Fibroblast of skin of right quadriceps (primary cell): ENCODE results near the gene HOXD4.

Experiments
- DNase-seq: peaks from one replicate; pipeline ENCODE4 v3.0.0-alpha.2; 2013

The HOXD4 gene

GRCh38 chr2:176172895-176173566 lies 21.7 kb downstream of the HOXD4 start:
- no peak for DNase-seq

GRCh38 chr2:176173567-176174381 lies 22.4 kb downstream of the HOXD4 start:
- DNase-seq, result no peak

- no peak for DNase-seq
Measured at GRCh38 chr2:176174382-176174823, 23.1 kb downstream of the HOXD4 start.

- DNase-seq, result no peak
Measured at GRCh38 chr2:176174824-176175708, 23.7 kb downstream of the HOXD4 start.

- no peak for DNase-seq
Measured at GRCh38 chr2:176175709-176176607, 24.6 kb downstream of the HOXD4 start.

GRCh38 chr2:176177580-176178037 lies 26.3 kb downstream of the HOXD4 start:
- DNase-seq, result no peak

- peak; percentile 62 for DNase-seq
Measured at GRCh38 chr2:176178038-176178756, 26.8 kb downstream of the HOXD4 start.

GRCh38 chr2:176178757-176179295 lies 27.5 kb downstream of the HOXD4 start:
- DNase-seq, result no peak

GRCh38 chr2:176181551-176181950 lies 30.2 kb downstream of the HOXD4 start:
- no peak for DNase-seq

- DNase-seq, result no peak
Measured at GRCh38 chr2:176182671-176183070, 31.3 kb downstream of the HOXD4 start.

GRCh38 chr2:176184749-176185148 lies 33.4 kb downstream of the HOXD4 start:
- no peak for DNase-seq

GRCh38 chr2:176186024-176186423 lies 34.7 kb downstream of the HOXD4 start:
- no peak for DNase-seq

- no peak for DNase-seq
Measured at GRCh38 chr2:176187200-176187898, 36.0 kb downstream of the HOXD4 start.

GRCh38 chr2:176187899-176188773 lies 36.8 kb downstream of the HOXD4 start, which contains the start of gene HOXD1:
Gene HOXD1, plus strand, starts transcription at chr2:176188668. Its CDS starts 134 bp downstream, at chr2:176188802.
- DNase-seq, result peak; percentile 39

GRCh38 chr2:176188774-176189680 lies 37.7 kb downstream of the HOXD4 start:
- no peak for DNase-seq

GRCh38 chr2:176189681-176190641 lies 38.6 kb downstream of the HOXD4 start:
- no peak for DNase-seq

- no peak for DNase-seq
Measured at GRCh38 chr2:176192351-176192750, 41.0 kb downstream of the HOXD4 start.
